Measurements from ENCODE around the gene FBXO42. TPM values are rescaled to one million over a fixed set of nuclear protein-coding genes. Genes with fewer than 3 reads are reported as not detected.

Gene FBXO42
- total and polyA plus RNA-seq, 4 donors, result 5.9 to 9.4 (median 6.5) TPM

DNA sequence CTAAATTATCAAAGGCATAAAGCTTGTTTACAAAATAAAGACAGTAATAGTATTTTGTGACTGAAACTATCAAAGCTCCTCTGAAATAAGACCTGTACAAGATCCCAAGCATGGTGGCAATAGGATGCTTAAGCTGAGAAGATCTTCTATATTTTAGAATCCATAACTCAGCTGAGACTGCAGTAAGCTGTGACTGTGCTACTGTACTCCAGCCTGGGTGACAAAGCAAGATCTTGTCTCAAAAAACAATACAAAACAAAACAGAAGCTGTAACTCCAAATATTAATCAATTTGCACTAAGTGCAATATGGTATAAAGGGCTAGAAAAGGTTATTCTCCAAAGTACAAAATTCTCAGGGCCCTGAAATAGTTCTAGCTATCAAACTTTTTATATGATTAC lies 59.5 kb downstream of the FBXO42 start:
- H3K9me3 ChIP-seq (ENCODE audit: control insufficient read depth in 4 of 4, low read length in 3 of 4), result no peaks in the 10 kb centered on the region
- peaks cover 2 to 5% (median 4%) of the 10 kb centered on the region in 4 donors for H3K36me3 ChIP-seq (ENCODE audit: control insufficient read depth in 4 of 4, insufficient read depth in 3 of 4, low read depth in 1 of 4, low read length in 3 of 4)
- no peak for DNase-seq (ENCODE audit: low spot score)
- H3K27ac ChIP-seq (ENCODE audit: low read depth in 1 of 2, low read length in 2 of 2), result no peak overlapping the region
- TF ChIP-seq, protein P1, sequence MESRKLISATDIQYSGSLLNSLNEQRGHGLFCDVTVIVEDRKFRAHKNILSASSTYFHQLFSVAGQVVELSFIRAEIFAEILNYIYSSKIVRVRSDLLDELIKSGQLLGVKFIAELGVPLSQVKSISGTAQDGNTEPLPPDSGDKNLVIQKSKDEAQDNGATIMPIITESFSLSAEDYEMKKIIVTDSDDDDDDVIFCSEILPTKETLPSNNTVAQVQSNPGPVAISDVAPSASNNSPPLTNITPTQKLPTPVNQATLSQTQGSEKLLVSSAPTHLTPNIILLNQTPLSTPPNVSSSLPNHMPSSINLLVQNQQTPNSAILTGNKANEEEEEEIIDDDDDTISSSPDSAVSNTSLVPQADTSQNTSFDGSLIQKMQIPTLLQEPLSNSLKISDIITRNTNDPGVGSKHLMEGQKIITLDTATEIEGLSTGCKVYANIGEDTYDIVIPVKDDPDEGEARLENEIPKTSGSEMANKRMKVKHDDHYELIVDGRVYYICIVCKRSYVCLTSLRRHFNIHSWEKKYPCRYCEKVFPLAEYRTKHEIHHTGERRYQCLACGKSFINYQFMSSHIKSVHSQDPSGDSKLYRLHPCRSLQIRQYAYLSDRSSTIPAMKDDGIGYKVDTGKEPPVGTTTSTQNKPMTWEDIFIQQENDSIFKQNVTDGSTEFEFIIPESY (IDR thresholded peaks at IDR 0.05), result no peak
- no peak for TF ChIP-seq RXRA (IDR thresholded peaks at IDR 0.05)
- TF ChIP-seq HNF4G (IDR thresholded peaks at IDR 0.05), result no peak
- TF ChIP-seq FOXA2 (IDR thresholded peaks at IDR 0.05), result no peak
- no peak for TF ChIP-seq JUND (IDR thresholded peaks at IDR 0.05)
- no peak for TF ChIP-seq YY1 (IDR thresholded peaks at IDR 0.05)
- TF ChIP-seq, protein P2, sequence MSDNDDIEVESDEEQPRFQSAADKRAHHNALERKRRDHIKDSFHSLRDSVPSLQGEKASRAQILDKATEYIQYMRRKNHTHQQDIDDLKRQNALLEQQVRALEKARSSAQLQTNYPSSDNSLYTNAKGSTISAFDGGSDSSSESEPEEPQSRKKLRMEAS (IDR thresholded peaks at IDR 0.05), result no peak
- no peak for TF ChIP-seq HNF4A (conservative IDR thresholded peaks at IDR 0.05)
- no peak for TF ChIP-seq REST (IDR thresholded peaks at IDR 0.05)
- TF ChIP-seq, protein P3, sequence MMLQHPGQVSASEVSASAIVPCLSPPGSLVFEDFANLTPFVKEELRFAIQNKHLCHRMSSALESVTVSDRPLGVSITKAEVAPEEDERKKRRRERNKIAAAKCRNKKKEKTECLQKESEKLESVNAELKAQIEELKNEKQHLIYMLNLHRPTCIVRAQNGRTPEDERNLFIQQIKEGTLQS (IDR thresholded peaks at IDR 0.05), result no peak
- TF ChIP-seq, protein P4, sequence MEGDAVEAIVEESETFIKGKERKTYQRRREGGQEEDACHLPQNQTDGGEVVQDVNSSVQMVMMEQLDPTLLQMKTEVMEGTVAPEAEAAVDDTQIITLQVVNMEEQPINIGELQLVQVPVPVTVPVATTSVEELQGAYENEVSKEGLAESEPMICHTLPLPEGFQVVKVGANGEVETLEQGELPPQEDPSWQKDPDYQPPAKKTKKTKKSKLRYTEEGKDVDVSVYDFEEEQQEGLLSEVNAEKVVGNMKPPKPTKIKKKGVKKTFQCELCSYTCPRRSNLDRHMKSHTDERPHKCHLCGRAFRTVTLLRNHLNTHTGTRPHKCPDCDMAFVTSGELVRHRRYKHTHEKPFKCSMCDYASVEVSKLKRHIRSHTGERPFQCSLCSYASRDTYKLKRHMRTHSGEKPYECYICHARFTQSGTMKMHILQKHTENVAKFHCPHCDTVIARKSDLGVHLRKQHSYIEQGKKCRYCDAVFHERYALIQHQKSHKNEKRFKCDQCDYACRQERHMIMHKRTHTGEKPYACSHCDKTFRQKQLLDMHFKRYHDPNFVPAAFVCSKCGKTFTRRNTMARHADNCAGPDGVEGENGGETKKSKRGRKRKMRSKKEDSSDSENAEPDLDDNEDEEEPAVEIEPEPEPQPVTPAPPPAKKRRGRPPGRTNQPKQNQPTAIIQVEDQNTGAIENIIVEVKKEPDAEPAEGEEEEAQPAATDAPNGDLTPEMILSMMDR (IDR thresholded peaks at IDR 0.05; ENCODE audit: low read depth, low read length, missing input control), result no peak
- TF ChIP-seq TAF1 (conservative IDR thresholded peaks at IDR 0.05), result no peak
- no peak for TF ChIP-seq NR2F2 (IDR thresholded peaks at IDR 0.05)
- no peak for TF ChIP-seq RAD21 (IDR thresholded peaks at IDR 0.05)
- no peak overlapping the region for H3K4me3 ChIP-seq (ENCODE audit: low read depth in 1 of 3, low read length in 3 of 3)
- no peak overlapping the region for H3K9ac ChIP-seq (ENCODE audit: low read depth in 1 of 2, low read length in 2 of 2)
- peaks cover 1 to 9% (median 6%) of the 10 kb centered on the region in 4 donors for H3K4me1 ChIP-seq (ENCODE audit: control insufficient read depth in 4 of 4, insufficient read depth in 4 of 4, low read length in 3 of 4)
- no peaks in the 10 kb centered on the region for H3K27me3 ChIP-seq (ENCODE audit: control insufficient read depth in 4 of 4, insufficient read depth in 4 of 4, low read length in 3 of 4)

DNA sequence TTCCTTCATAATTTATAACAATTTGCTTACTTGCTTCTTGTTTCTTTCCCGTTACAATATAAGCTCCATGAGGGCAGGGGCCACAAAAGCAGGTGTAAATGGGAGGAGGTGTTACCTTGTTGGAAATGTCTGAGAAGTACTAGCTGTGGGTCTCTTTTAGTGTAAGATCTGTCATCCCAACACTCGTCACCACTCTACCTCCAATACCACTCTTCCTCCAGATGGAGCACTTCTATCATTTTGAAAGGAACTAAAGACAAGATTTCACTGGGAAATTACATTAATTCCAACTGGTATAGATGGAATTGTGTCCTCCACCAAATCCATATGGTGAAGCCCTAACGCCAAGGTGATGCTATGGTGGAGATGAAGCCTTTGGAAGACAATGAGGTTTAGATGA lies 62.3 kb downstream of the FBXO42 start:
- no peaks in the 10 kb centered on the region for H3K9me3 ChIP-seq (ENCODE audit: control insufficient read depth in 4 of 4, low read length in 3 of 4)
- WGBS, result 95% methylated on average over 3 of the region's 3 CpGs
- no peak overlapping the region for H3K9ac ChIP-seq (ENCODE audit: low read depth in 1 of 2, low read length in 2 of 2)
- H3K36me3 ChIP-seq (ENCODE audit: control insufficient read depth in 4 of 4, insufficient read depth in 3 of 4, low read depth in 1 of 4, low read length in 3 of 4), result peaks cover 3 to 7% (median 3%) of the 10 kb centered on the region in 4 donors
- H3K27me3 ChIP-seq (ENCODE audit: control insufficient read depth in 4 of 4, insufficient read depth in 4 of 4, low read length in 3 of 4), result no peaks in the 10 kb centered on the region
- peaks cover 0 to 6% (median 5%) of the 10 kb centered on the region in 4 donors for H3K4me1 ChIP-seq (ENCODE audit: control insufficient read depth in 4 of 4, insufficient read depth in 4 of 4, low read length in 3 of 4)
- no peak for DNase-seq (ENCODE audit: low spot score)
- no peak overlapping the region for H3K27ac ChIP-seq (ENCODE audit: low read depth in 1 of 2, low read length in 2 of 2)
- TF ChIP-seq, protein P4 (IDR thresholded peaks at IDR 0.05; ENCODE audit: low read depth, low read length, missing input control), result no peak
- no peak for TF ChIP-seq HNF4A (conservative IDR thresholded peaks at IDR 0.05)
- no peak for TF ChIP-seq REST (IDR thresholded peaks at IDR 0.05)
- TF ChIP-seq RXRA (IDR thresholded peaks at IDR 0.05), result no peak
- no peak for TF ChIP-seq HNF4G (IDR thresholded peaks at IDR 0.05)
- no peak for TF ChIP-seq TAF1 (conservative IDR thresholded peaks at IDR 0.05)
- no peak overlapping the region for H3K4me3 ChIP-seq (ENCODE audit: low read depth in 1 of 3, low read length in 3 of 3)
